SK-N-SH treated with all-trans-retinoic acid at 6 μM for 48 hours (cell line): ENCODE data around the gene CLUH.
A peak's percentile ranks its signal among the peaks of the same experiment; 100 is the strongest.

Experiments
- ATAC-seq: fragments of 200-7000 bp; cut with Tn5 transposase; 3 replicates; pipeline ENCODE4 v1.9.1; 2020; ENCODE audit warnings: mild to moderate bottlenecking, moderate library complexity
- ARNTL ChIP-seq: fragments of 450-650 bp; formaldehyde crosslinking; IDR thresholded peaks from 2 replicates; pipeline ENCODE4 v1.5.0; 2020; ENCODE audit warnings: low read depth, mild to moderate bottlenecking, moderate library complexity, borderline replicate concordance
- BACH2 ChIP-seq: fragments of 250-450 bp; sonication (Bioruptor Pico); IDR thresholded peaks from 2 replicates; pipeline ENCODE4 v1.9.0; 2021; ENCODE audit warnings: mild to moderate bottlenecking, borderline replicate concordance
- CREB5 ChIP-seq: fragments of 250-450 bp; sonication (Bioruptor Pico); IDR thresholded peaks from 2 replicates; pipeline ENCODE4 v1.5.1; 2020; ENCODE audit warnings: low read depth, mild to moderate bottlenecking, moderate library complexity
- CSDC2 ChIP-seq: fragments of 250-450 bp; sonication (Bioruptor Pico); IDR thresholded peaks from 2 replicates; pipeline ENCODE4 v1.5.0; 2020; ENCODE audit warnings: mild to moderate bottlenecking, moderate library complexity
- ESRRG ChIP-seq: fragments of 250-450 bp; sonication (Bioruptor Pico); IDR thresholded peaks from 2 replicates; pipeline ENCODE4 v1.6.1; 2021; ENCODE audit warnings: mild to moderate bottlenecking
- GLIS3 ChIP-seq: fragments of 250-450 bp; sonication (Bioruptor Pico); IDR thresholded peaks from 2 replicates; pipeline ENCODE4 v1.5.0; 2020; ENCODE audit warnings: mild to moderate bottlenecking, moderate library complexity
- OSR1 ChIP-seq: fragments of 250-450 bp; sonication (Bioruptor Pico); IDR thresholded peaks from 2 replicates; pipeline ENCODE4 v1.8.0; 2022; ENCODE audit warnings: moderate library complexity, mild to moderate bottlenecking, inconsistent platforms
- PATZ1 ChIP-seq: fragments of 250-450 bp; sonication (Bioruptor Pico); IDR thresholded peaks from 2 replicates; pipeline ENCODE4 v1.8.0; 2020; ENCODE audit warnings: mild to moderate bottlenecking, moderate library complexity, borderline replicate concordance
- POU6F1 ChIP-seq: fragments of 250-450 bp; sonication (Bioruptor Pico); IDR thresholded peaks from 2 replicates; pipeline ENCODE4 v1.8.0; 2021; ENCODE audit warnings: low read depth, mild to moderate bottlenecking, moderate library complexity, borderline replicate concordance
- PPARA ChIP-seq: fragments of 250-450 bp; sonication (Bioruptor Pico); IDR thresholded peaks from 2 replicates; pipeline ENCODE4 v1.5.0; 2020; ENCODE audit warnings: mild to moderate bottlenecking, borderline replicate concordance
- RARB ChIP-seq: fragments of 250-450 bp; sonication (Bioruptor Pico); IDR thresholded peaks from 2 replicates; pipeline ENCODE4 v1.8.0; 2021; ENCODE audit warnings: mild to moderate bottlenecking, moderate library complexity
- SNAI2 ChIP-seq: fragments of 250-450 bp; sonication (Bioruptor Pico); IDR thresholded peaks from 2 replicates; pipeline ENCODE4 v1.5.0; 2020; ENCODE audit warnings: mild to moderate bottlenecking, moderate library complexity
- TCF4 ChIP-seq: fragments of 250-450 bp; sonication (Bioruptor Pico); IDR thresholded peaks from 2 replicates; pipeline ENCODE4 v1.8.0; 2021; ENCODE audit warnings: mild to moderate bottlenecking, moderate library complexity, borderline replicate concordance
- TOX ChIP-seq: fragments of 250-450 bp; sonication (Bioruptor Pico); IDR thresholded peaks from 2 replicates; pipeline ENCODE4 v1.8.0; 2021; ENCODE audit warnings: mild to moderate bottlenecking, moderate library complexity, borderline replicate concordance
- TSHZ2 ChIP-seq: fragments of 250-450 bp; sonication (Bioruptor Pico); IDR thresholded peaks from 2 replicates; pipeline ENCODE4 v1.5.0; 2020; ENCODE audit warnings: mild to moderate bottlenecking, moderate library complexity
- ZC3H10 ChIP-seq: fragments of 250-450 bp; sonication (Bioruptor Pico); IDR thresholded peaks from 2 replicates; pipeline ENCODE4 v1.5.1; 2021; ENCODE audit warnings: mild to moderate bottlenecking, moderate library complexity
- ZNF70 ChIP-seq: fragments of 450-650 bp; formaldehyde crosslinking; IDR thresholded peaks from 2 replicates; pipeline ENCODE4 v1.5.0; 2020; ENCODE audit warnings: mild to moderate bottlenecking, moderate library complexity

Gene CLUH

GRCh38 chr17:2705263-2705662 lies 6.3 kb downstream of the CLUH start:
- TF ChIP-seq TCF4 (CRISPR knock-in tag), result no peak
- TF ChIP-seq ZNF70 (CRISPR knock-in tag), result no peak
- TF ChIP-seq OSR1, result no peak
- TF ChIP-seq TSHZ2 (CRISPR knock-in tag), result no peak
- TF ChIP-seq SNAI2 (CRISPR knock-in tag), result no peak
- TF ChIP-seq ARNTL (CRISPR knock-in tag), result no peak
- TF ChIP-seq ZC3H10 (CRISPR knock-in tag), result no peak
- TF ChIP-seq POU6F1 (CRISPR knock-in tag), result no peak
- no peak for TF ChIP-seq RARB (CRISPR knock-in tag)
- ATAC-seq, result 0 out of 3 replicates have a peak, but pooled peaks have one; percentile 8

- TF ChIP-seq SNAI2 (CRISPR knock-in tag) (no peak), TCF4 (CRISPR knock-in tag) (no peak), OSR1 (no peak), PATZ1 (CRISPR knock-in tag) (no peak)
- ATAC-seq, result no peak
Observed at GRCh38 chr17:2704890-2705248, 6.7 kb downstream of the CLUH start.

GRCh38 chr17:2704031-2704889 lies 7.3 kb downstream of the CLUH start:
- ATAC-seq, result no peak
- no peak for TF ChIP-seq GLIS3 (CRISPR knock-in tag)
- TF ChIP-seq POU6F1 (CRISPR knock-in tag), result no peak
- TF ChIP-seq CREB5 (CRISPR knock-in tag), result no peak
- no peak for TF ChIP-seq ZNF70 (CRISPR knock-in tag)
- no peak for TF ChIP-seq OSR1
- TF ChIP-seq PPARA (CRISPR knock-in tag), result no peak
- no peak for TF ChIP-seq PATZ1 (CRISPR knock-in tag)
- no peak for TF ChIP-seq BACH2 (CRISPR knock-in tag)
- no peak for TF ChIP-seq ESRRG (CRISPR knock-in tag)
- no peak for TF ChIP-seq TOX (CRISPR knock-in tag)
- TF ChIP-seq ZC3H10 (CRISPR knock-in tag), result no peak
- no peak for TF ChIP-seq TSHZ2 (CRISPR knock-in tag)
- TF ChIP-seq CSDC2 (CRISPR knock-in tag), result no peak
